Occipital lobe (tissue), 2 donors: Measurements from ENCODE around the gene KRTAP4-12. TPM values are rescaled to one million over a fixed set of nuclear protein-coding genes. Genes with fewer than 3 reads are reported as not detected.
"Not testable (repeated sequence)": the region's sequence is repeated elsewhere in the genome, so short reads cannot be mapped to it uniquely, and the experiment has no call there.

ENCODE experiments used
- DNase-seq: peaks from one replicate; lab custom pipeline; 2025; lab: John Stamatoyannopoulos, UW
- total RNA-seq: library from RNA; depleted of rRNA; stranded (reverse); fragments of >200 nt; gene quantifications from one replicate; pipeline ENCODE4 v1.2.3, GENCODE V29; 2014

KRTAP4-12 gene
- total RNA-seq, 1 donor from 2014 or later, result not detected

GRCh38 chr17:41126412-41126811 is 2.4 kb upstream of the KRTAP4-12 start:
- no peak for DNase-seq

DNA sequence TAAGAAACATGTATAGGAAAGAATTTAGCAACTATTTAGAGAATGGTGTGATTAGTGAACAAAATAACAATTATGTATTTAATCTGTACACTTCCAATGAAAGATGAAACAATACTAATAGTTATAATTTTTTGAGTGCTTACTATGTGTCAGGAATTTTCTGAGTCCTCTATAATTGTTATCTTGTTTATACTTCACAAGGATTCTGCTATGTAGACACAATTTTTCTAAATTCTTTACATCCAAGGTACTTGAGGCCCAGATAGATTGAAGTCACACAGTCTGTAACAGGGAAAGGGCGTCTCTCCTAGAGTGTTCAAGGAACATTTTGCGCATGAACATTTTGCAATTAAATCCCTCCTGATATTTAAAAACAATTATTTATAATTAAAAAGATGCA is 1.1 kb upstream of the KRTAP4-12 start:
- DNase-seq, result no peak

- not testable (repeated sequence) for DNase-seq
Observed at GRCh38 chr17:41123292-41123990, 541 bp downstream of the KRTAP4-12 start.

DNA sequence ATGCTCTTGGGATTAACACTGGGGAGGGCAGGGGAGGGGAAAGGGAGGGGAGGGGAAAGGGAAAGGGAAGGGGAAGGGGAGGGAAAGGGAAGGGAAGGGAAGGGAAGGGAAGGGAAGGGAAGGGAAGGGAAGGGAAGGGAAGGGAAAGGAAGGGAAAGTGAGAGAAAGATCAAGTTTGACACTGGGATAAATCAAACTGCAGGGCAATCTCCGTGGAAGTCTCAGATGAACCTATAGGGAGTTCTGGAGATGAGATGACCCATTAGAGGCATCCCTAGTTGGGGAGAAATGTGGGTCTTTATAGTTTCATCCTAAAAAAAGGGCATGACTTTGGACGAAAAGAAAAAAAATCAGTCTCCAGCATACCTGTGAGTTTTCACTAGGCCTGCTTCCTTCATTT is 2.2 kb downstream of the KRTAP4-12 start:
- DNase-seq, result no peak

GRCh38 chr17:41119696-41120690 is 4.0 kb downstream of the KRTAP4-12 start:
- DNase-seq, result not testable (repeated sequence)

GRCh38 chr17:41118721-41119120 is 5.3 kb downstream of the KRTAP4-12 start:
- no peak for DNase-seq

- DNase-seq, result not testable (repeated sequence)
Observed at GRCh38 chr17:41117846-41118386, 6.1 kb downstream of the KRTAP4-12 start, which contains the start of gene KRTAP4-11. KRTAP4-11 (minus strand) TSS chr17:41118373; CDS start chr17:41118315, 58 bp downstream.

- DNase-seq, result no peak
Observed at GRCh38 chr17:41116297-41116696, 7.7 kb downstream of the KRTAP4-12 start.

- no peak for DNase-seq
Observed at GRCh38 chr17:41111151-41111885, 12.7 kb downstream of the KRTAP4-12 start.

DNA sequence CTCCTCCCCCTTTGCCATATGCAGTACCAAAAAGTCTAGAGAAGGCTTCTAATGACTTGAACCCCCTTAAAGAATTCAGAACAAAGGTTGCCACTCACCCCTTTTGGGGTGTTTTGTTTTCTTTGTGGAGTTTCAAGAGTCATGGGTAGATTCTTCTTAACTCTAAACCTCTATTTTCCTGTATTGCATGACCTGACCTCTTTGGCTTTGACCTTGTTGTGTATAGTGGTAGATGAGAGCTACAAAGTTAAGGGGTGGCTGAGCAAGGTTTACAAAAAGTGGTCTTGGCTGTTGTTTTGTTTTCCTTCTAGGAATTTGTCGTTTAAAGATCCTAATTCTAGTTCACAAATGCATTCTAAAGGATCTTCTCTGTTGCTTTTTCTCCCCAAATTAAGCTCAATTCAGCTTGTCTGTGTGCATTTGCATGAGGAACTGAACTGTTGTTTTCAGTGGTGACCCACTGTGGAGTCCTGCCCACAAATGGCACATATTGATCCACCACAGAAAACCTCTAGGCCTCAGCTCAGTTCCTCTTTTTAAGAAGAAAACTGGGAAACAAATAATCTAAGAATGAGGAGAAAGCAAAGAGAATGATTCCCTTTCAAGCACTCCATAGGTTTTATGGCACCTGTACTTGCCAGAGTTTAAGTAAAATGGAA is 15.1 kb downstream of the KRTAP4-12 start:
- DNase-seq, result not testable (repeated sequence)

DNA sequence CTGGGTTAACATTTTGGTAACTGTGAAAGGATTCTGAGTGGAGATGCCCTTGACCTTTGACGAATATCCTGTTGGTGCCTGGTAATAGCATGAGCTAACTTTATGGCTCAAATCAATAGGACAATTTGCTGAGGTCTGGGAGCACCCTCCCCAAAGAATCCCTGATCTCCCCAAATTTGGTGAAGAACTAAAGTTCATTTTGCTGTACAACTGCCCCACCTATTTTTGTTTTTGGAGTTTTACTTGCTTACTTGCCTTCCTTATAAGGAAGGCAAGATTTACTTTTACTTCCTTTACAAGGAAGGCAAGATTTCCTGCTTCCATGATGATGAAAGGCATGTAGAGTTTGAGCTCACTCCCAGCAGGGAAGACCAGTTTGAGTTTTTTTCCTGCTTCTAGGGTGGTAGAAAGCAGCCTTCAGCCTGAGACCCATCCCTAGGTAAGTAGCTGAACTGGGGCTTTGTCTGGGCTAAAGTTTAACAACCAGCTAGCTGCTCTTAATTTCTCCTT is 16.0 kb downstream of the KRTAP4-12 start:
- no peak for DNase-seq

GRCh38 chr17:41105347-41105746 is 18.6 kb downstream of the KRTAP4-12 start, which contains the start of gene KRTAP4-9:
KRTAP4-9 (plus strand) TSS chr17:41105389; CDS start chr17:41105389, 0 bp downstream.
- not testable (repeated sequence) for DNase-seq

DNA sequence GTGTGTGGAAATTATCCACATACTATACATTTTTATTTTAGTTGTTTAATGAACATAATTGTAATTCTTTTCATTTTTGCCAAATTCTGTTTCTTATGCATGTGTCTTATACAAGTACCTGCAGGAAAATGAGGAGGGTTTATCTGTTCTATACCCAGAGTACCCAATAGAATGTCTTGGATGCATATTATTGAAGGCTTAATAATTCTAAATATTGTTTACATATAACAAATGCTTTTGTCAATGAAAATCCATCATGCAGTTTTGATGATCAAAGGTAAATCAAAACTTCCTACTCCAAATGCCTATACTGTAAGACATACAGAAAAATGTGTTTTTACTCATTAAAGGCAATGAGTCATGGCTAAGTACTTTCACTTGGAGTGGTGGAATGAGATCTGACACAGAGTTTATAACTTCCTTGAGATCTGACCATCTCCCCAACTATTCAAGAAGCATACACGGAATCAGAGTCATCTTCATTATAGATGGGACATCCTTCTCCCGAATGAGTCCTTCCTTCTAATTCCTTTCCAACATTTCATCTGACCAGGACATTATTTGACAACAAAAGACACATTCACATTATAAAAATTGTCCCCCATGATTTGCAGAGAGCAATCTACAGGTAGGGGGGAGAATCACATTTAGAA is 19.5 kb downstream of the KRTAP4-12 start:
- DNase-seq, result not testable (repeated sequence)

DNA sequence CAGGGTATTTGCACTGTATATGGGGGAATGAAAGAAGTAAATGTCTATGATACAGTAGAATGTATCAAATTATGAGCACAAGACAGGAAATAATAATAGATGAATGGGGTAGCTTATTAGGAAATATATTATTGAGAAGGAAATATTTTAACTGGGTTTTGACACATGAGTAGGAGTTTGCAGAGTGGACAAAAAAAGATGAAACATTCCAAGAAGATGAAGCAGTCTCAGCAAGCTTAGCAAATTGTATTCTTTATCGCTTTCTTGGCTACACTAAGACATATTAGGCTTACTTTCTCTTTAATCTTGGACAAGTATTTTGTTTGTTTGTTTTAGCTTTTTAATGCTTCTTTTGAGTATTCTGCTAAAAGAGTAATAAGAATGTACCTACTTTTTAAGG is 20.1 kb downstream of the KRTAP4-12 start:
- DNase-seq, result no peak

- DNase-seq, result no peak
Observed at GRCh38 chr17:41101586-41102259, 22.3 kb downstream of the KRTAP4-12 start, which contains the start of gene KRTAP4-16. KRTAP4-16 (minus strand) TSS chr17:41102209; CDS start chr17:41102209, 0 bp downstream.

DNA sequence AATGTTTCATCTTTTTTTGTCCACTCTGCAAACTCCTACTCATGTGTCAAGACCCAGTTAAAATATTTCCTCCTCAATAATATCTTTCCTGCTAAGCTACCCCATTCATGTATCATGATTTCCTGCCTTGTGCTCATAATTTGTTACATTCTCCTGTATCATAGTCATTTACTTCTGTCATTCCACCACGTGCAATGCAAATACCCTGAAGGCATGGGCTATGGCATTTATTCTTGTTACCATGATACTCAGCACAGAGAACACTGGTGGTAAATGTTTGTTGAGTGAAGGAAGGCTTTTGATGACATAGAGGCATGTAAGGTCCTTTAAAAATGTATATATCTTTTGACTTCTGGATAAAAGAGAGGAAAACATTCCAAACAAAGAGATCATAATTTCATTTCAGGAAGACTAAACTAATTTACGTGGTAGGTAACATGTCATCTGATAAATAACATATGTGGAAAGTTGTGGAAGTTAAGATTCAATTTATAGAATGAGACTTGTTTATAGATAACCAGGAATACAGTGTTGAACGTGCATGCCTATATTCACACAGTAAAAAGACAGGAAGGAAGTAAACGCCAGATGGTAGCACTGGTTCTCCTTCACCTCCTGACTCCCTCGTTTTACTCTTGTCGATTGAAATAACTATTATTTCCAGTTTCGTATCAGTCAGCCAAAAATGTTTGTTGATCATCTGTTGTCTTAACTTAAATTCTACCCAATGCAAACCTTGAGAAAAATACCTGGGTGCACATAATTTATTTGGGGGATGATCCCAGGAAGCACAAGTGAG is 24.1 kb downstream of the KRTAP4-12 start:
- not testable (repeated sequence) for DNase-seq

- no peak for DNase-seq
Observed at GRCh38 chr17:41098481-41098880, 25.5 kb downstream of the KRTAP4-12 start.

DNA sequence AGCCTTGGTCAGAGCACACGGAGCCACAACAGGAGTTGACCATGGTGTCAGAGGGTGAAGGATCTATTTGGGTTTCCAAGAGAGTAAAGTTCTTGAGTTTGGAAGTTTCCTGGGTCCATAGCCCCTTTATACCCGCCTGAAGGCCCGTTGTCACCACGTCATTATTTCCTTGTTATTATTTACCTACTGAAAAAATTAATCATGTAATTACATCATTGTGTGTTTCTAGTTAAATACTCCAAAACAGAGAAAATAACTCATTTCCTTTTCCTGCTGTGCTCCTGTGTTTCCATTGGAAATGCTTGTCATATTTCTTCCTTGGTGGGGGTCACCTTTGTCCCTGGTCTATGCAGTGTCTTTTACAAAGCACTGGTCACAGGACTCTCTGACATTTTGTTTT is 25.9 kb downstream of the KRTAP4-12 start, which contains the start of gene KRTAP4-8:
Gene KRTAP4-8, minus strand, starts transcription at position 101 of the 400 bp plus-strand sequence. Its CDS starts 58 bp downstream, at position 43.
- no peak for DNase-seq
